ENCODE measurements around the gene TEX30.
"Not testable (repeated sequence)": the region's sequence is repeated elsewhere in the genome, so short reads cannot be mapped to it uniquely, and the experiment has no call there.

TEX30 gene

DNA sequence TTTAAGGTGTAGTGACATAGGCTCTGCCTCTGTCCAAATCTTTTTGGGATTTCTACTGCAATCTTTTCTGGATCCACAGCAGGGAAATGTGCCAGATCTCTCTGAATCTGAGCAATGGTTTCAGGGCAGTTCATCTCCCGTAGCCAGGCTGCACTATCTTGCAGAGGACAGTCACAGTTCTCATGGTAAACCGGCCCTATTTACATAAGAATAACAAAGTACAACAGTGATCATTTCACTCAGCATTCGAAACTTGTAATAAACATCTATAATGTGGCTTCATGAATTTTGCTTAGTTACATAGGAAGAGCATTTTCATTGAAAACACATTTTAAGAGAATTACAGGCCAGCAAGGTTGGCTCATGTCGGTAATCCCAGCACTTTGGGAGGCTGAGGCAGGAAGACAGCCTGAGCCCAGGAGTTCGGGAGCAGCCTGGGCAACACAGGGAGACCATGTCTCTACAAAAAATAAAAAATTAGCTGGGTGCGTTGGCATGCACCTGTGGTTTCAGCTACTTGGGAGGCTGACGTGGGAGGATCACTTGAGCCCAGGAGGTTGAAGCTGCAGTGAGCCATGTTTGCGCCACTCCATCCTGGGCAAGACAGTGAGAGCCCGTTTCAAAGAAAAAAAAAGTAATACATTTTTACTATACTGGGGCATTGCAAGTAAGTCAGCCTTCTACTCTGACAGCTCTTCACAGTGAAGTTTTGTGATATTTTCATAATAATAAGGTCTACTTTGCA, 20.2 kb upstream of the TEX30 start:
- H3K27me3 Mint-ChIP-seq (ENCODE audit: low read depth) = no peaks in the 10 kb centered on the region
- no peak overlapping the region for H3K4me3 Mint-ChIP-seq
- peaks cover 9% of the 10 kb centered on the region for H3K4me1 Mint-ChIP-seq (ENCODE audit: low read depth)
- no peaks in the 10 kb centered on the region for H3K9me3 Mint-ChIP-seq
- peaks cover 30% of the 10 kb centered on the region for H3K36me3 Mint-ChIP-seq (ENCODE audit: low read depth)
- H3K27ac Mint-ChIP-seq = no peak overlapping the region

DNA sequence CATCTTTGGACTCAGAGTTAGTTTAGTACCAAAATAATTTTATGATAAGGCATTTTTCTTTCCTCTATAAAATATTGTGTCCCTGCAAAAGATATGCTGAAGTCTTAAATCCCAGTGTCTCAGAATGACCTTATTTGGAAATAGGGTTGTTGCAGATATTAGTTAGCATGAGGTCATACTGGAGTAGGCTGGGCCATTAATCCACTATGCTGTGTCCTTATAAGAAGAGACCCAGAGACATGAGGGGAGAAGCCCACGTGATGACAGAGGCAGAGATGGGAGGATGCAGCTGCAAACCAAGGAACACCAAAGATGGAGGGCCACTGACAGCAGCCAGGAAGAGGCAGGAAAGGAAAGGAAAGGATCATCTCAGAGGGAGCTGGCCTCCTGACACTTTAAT, 18.8 kb upstream of the TEX30 start:
- Mint-ChIP-seq H3K9me3 (no peaks in the 10 kb centered on the region), H3K27ac (no peak overlapping the region), H3K4me1 (ENCODE audit: low read depth) (peaks cover 6% of the 10 kb centered on the region), H3K36me3 (ENCODE audit: low read depth) (peaks cover 38% of the 10 kb centered on the region), H3K27me3 (ENCODE audit: low read depth) (no peaks in the 10 kb centered on the region), H3K4me3 (no peak overlapping the region)

DNA sequence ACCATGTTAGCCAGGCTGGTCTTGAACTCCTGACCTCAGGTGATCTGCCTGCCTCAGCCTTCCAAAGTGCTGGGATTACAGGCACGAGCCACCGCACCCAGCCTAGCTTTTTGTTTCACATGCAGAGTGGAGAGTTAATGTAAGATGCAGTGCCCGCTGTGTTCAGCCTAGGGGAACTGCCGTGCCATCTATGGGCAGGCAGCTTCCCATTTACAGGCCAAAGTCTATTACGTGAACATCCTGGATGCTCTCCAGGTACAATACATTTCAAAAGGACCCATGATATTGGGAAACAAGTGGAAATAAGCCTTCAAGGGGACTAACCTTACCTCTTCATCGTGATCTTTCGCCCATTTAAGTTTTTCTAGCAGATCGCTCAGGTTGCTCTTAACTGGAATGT, 15.1 kb upstream of the TEX30 start:
- Mint-ChIP-seq H3K27me3 (ENCODE audit: low read depth) (no peaks in the 10 kb centered on the region), H3K4me3 (no peak overlapping the region), H3K4me1 (ENCODE audit: low read depth) (no peaks in the 10 kb centered on the region), H3K9me3 (no peaks in the 10 kb centered on the region), H3K36me3 (ENCODE audit: low read depth) (peaks cover 54% of the 10 kb centered on the region), H3K27ac (no peak overlapping the region)

DNA sequence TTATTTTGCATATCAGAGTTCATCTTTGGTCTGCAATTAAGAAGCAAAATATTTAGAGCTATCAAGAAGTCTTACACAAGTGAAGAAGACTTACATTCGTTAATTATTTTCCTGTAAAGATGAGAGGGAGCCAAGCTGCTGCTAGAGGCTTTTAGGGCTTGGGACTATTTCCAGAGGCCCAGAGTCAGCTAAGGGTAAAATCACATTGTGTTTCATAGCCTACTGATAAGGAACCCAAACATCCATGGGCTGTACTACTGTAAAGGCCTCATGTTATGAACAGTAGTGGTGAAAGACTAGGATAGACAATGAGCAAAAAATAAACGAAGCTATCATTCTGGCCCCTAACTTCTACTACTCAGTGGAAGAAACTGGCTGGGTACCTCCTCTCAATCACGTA, 10.9 kb upstream of the TEX30 start:
- peaks cover 7% of the 10 kb centered on the region for H3K9me3 Mint-ChIP-seq
- H3K4me3 Mint-ChIP-seq = no peak overlapping the region

DNA sequence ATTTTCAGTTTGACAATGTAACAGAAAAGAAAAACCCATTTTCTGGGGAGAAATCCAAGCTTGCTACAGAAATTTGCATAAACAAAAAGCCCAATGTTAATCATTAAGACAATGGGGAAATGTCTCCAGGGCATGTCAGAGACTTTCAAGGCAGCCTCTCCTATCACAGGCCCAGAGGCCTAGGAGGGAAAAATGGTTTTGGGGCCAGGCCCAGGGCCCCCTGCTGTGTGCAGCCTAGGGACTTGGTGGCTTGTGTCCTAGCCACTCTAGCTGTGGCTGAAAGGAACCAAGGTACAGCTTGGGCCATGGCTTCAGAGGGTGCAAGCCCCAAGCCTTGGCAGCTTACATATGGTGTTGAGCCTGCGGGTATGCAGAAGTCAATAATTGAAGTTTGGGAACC, 8.0 kb upstream of the TEX30 start:
- Mint-ChIP-seq H3K4me1 (ENCODE audit: low read depth) (peaks cover 25% of the 10 kb centered on the region), H3K4me3 (no peak overlapping the region), H3K27ac (no peak overlapping the region), H3K9me3 (peaks cover 7% of the 10 kb centered on the region), H3K36me3 (ENCODE audit: low read depth) (peaks cover 38% of the 10 kb centered on the region), H3K27me3 (ENCODE audit: low read depth) (no peaks in the 10 kb centered on the region)

More for the DNA sequence above, 10.9 kb upstream of the TEX30 start:
- Mint-ChIP-seq H3K27ac (no peak overlapping the region), H3K27me3 (ENCODE audit: low read depth) (no peaks in the 10 kb centered on the region), H3K4me1 (ENCODE audit: low read depth) (peaks cover 15% of the 10 kb centered on the region), H3K36me3 (ENCODE audit: low read depth) (peaks cover 55% of the 10 kb centered on the region)

DNA sequence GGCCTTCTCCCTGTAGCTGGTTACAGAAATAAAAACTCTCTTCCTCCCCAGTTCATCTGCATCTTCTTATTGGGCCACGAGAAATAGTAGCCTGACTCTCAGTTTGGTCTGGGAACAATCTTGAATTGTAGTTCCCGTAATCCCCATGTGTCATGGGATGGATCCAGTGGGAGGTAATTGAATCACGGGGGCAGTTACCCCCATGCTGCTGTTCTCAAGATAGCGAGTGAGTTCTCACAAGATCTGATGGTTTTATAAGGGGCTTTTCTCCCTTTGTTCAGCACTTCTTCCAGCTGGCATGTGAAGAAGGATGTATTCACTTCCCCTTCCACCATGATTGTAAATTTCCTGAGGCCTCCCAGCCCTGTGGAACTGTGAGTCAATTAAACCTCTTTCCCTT, 7.1 kb upstream of the TEX30 start:
- Mint-ChIP-seq H3K27ac (peak overlapping the region; percentile 97), H3K4me1 (ENCODE audit: low read depth) (peaks cover 29% of the 10 kb centered on the region), H3K36me3 (ENCODE audit: low read depth) (peaks cover 33% of the 10 kb centered on the region)
- not testable (repeated sequence) for H3K9me3 Mint-ChIP-seq; H3K4me3 Mint-ChIP-seq; H3K27me3 Mint-ChIP-seq (ENCODE audit: low read depth)

DNA sequence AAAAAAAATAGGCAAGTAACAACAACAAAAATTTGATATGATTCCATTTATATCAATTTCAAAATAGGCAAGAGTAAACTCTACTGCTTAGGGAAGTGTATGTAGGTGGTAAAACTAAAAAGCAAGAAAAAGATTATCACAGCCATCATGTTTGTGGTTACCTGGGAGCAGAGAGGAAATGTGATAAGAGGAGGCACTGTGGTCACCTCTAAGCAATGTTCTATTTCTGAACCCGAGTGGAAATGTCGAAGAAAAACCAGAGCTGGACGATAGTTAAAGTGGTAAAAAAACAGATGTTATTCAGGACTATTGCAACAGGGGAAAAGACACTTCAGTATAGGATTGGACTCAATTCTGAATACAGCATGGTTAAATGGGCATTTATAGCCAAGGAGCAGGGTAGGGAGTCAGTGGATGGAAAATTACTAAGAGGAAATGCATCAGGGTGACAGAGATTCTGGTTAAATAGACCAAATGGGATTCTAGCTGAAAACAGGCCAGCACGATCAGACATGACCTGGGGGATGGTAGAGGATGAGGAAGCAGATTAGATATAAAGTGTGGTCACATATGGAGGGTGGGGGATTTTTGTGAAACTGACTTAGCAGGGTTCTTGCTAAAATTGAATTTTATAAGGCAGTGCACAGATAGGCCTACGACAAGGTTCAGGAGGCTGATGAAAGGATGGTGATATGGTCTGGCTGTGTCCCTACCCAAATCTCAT, 6.0 kb upstream of the TEX30 start:
- H3K9me3 Mint-ChIP-seq = peaks cover 7% of the 10 kb centered on the region
- H3K27me3 Mint-ChIP-seq (ENCODE audit: low read depth) = no peaks in the 10 kb centered on the region
- peak overlapping the region; percentile 76 for H3K4me3 Mint-ChIP-seq
- peaks cover 27% of the 10 kb centered on the region for H3K36me3 Mint-ChIP-seq (ENCODE audit: low read depth)
- H3K4me1 Mint-ChIP-seq (ENCODE audit: low read depth) = peaks cover 36% of the 10 kb centered on the region
- peak overlapping the region; percentile 97 for H3K27ac Mint-ChIP-seq

DNA sequence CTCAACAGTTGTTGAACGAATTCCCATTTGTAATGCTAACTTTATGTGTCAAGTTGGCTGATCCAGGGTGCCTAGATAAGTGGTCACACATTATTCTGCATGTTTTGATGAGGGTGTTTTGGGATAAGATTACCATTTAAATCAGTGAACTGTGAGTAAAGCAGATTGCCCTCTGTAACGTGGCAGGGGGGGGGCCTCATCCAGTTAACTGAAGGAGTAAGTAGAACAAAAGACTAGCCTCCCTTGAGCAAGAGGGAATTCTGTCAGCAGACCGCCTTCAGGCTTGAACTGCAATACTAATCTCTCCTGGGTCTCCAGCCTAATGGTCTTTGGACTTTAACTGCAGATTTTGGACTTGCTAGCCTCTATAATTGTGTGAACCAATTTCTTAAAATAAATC, 4.2 kb upstream of the TEX30 start:
- Mint-ChIP-seq H3K4me3 (no peak overlapping the region), H3K36me3 (ENCODE audit: low read depth) (peaks cover 16% of the 10 kb centered on the region), H3K9me3 (peaks cover 7% of the 10 kb centered on the region), H3K27ac (no peak overlapping the region), H3K27me3 (ENCODE audit: low read depth) (no peaks in the 10 kb centered on the region), H3K4me1 (ENCODE audit: low read depth) (peaks cover 43% of the 10 kb centered on the region)

DNA sequence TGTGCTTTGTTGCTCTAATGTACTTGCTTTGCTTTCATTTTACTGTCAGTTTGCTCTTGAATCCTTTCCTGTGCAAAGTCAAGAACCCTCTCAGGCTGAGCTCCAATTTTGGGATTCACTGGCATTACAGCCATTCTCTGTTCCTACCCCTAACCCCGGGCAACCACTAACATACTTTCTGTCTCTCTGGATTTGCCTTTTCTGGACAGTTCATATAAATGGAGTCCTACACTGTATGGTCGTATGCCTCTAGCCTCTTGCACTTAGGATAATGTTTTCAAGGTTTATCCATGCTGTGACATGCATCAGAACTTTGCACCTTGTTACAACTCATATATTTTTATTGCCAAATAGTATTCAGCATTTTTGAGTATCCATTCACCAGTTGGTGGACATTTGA, 2.7 kb upstream of the TEX30 start:
- Mint-ChIP-seq H3K4me1 (ENCODE audit: low read depth) (peaks cover 56% of the 10 kb centered on the region), H3K27me3 (ENCODE audit: low read depth) (no peaks in the 10 kb centered on the region), H3K27ac (no peak overlapping the region), H3K4me3 (no peak overlapping the region), H3K9me3 (peaks cover 6% of the 10 kb centered on the region), H3K36me3 (ENCODE audit: low read depth) (peaks cover 12% of the 10 kb centered on the region)

DNA sequence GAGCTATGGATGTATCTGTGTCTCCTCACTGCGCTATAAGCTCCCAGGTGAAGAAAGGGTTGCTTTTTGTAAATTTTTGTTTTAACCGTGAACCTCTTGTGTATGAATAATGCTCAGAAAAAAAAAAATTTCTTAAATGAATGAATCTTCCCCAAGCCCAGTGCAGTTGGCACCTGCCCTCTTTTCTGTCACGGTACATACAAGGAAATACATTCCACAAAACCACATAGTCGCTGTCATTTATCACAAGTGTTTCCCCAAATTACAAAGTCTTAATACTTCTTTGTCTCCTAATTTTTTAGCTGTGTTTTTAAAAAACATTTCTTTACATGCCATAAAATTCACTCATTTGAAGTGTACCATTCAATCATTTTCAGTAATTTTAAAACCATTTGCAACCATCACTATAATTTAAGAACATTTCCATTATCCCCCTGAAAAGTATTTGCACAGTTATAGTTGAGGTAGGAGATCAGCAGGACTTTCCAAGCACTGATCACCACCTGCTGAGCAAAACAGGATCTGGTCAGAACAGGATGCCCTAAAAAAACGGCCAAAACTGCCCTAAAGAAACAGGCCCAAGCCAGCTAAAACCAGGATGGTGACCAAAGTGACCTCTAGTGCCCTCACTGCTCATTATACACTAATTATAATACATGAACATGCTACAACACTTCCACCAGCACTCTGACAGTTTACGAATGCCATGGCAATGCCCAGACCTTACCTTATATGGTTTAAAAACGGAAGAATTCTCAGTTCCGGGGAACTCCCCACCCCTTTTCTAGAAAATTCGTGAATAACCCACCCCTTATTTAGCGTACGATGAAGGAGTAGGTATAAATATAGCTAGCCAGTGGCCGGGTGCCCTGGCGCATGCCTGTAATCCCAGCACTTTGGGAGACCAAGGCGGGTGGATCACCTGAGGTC, 1.3 kb upstream of the TEX30 start:
- H3K4me1 Mint-ChIP-seq (ENCODE audit: low read depth) = peaks cover 60% of the 10 kb centered on the region

DNA sequence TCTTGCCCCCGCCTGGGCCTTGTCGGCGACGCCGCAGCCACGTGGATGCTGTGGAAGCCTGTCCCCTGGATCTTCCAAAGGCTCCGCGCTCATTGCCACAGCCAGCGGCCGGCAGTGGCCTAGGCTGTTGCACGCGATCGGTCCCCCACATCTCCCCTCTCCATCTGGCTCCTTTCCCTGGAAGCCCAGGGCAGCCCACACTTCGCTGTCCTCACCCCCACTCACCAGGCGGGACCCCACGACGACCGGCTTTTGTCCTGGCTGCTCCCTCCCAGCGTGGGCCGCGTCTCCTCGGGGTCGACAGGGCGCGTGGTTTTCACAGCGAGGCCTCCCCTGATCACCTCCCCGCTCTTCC, 605 bp upstream of the TEX30 start:
- Mint-ChIP-seq H3K9me3 (no peaks in the 10 kb centered on the region), H3K27ac (peak overlapping the region; percentile 96), H3K4me3 (peak overlapping the region; percentile 93), H3K4me1 (ENCODE audit: low read depth) (peaks cover 57% of the 10 kb centered on the region), H3K27me3 (ENCODE audit: low read depth) (no peaks in the 10 kb centered on the region), H3K36me3 (ENCODE audit: low read depth) (peaks cover 6% of the 10 kb centered on the region)

More for the DNA sequence above, 1.3 kb upstream of the TEX30 start:
- H3K4me3 Mint-ChIP-seq = peak overlapping the region; percentile 93
- H3K36me3 Mint-ChIP-seq (ENCODE audit: low read depth) = peaks cover 6% of the 10 kb centered on the region
- no peaks in the 10 kb centered on the region for H3K9me3 Mint-ChIP-seq
- peak overlapping the region; percentile 96 for H3K27ac Mint-ChIP-seq
- no peaks in the 10 kb centered on the region for H3K27me3 Mint-ChIP-seq (ENCODE audit: low read depth)

DNA sequence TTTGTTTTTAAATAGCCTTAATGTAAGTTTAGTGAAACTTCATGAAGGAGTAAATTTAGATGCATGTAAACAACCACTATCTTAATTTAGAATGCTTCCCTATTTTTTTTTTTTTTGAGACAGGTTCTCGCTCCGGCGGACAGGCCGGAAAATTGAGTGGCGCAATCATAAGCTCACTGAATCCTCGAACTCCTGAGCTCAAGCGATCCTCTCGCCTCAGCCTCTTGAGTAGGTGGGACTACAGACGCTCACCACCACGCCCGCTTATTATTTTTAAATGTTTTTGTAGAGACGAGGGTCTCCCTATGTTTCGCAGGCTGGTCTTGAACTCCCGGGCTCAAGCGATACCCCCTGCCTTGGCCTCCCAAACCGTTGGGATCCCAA, 1.6 kb downstream of the TEX30 start:
- H3K36me3 Mint-ChIP-seq (ENCODE audit: low read depth) = peaks cover 12% of the 10 kb centered on the region
- H3K27ac Mint-ChIP-seq = no peak overlapping the region
- H3K4me3 Mint-ChIP-seq = peak overlapping the region; percentile 92
- peaks cover 52% of the 10 kb centered on the region for H3K4me1 Mint-ChIP-seq (ENCODE audit: low read depth)
- no peaks in the 10 kb centered on the region for H3K9me3 Mint-ChIP-seq
- no peaks in the 10 kb centered on the region for H3K27me3 Mint-ChIP-seq (ENCODE audit: low read depth)

DNA sequence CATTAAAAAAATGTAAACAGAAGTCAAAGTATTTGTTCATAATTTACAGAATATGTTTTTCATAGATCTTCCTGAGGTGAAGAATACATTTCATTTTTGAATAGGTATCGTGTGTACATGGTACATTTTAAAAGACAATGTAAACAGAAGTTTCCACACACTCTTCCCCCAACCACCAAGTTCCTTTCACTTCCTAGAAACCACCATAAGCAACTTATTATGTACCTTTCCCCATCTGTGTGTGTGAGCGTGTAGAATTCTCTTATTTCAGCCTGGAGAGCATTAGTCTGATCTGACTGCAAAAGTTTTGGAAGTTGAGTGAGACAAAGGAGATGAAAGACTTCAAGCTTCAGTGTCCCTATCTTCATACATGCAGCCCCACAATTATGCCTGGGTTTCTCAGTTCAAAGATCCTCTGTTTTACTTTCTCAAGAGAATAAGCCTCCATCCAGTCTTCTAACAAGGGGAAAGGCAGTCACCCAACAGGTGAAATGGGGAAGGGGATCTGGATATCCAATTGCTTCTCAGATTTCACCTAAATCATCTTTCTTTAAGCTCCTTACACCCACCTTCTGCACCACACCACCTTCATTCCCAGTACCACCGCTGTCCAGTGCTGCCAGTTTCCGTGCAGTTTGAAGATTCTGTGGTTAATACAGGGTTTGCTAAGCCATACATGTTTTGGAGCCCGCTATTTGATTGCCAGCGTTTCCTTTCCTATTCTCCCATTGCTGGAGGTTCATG, 2.1 kb downstream of the TEX30 start:
- Mint-ChIP-seq H3K4me1 (ENCODE audit: low read depth) (peaks cover 51% of the 10 kb centered on the region), H3K9me3 (no peaks in the 10 kb centered on the region), H3K27ac (peak overlapping the region; percentile 68), H3K36me3 (ENCODE audit: low read depth) (peaks cover 17% of the 10 kb centered on the region), H3K27me3 (ENCODE audit: low read depth) (no peaks in the 10 kb centered on the region), H3K4me3 (peak overlapping the region; percentile 92)

DNA sequence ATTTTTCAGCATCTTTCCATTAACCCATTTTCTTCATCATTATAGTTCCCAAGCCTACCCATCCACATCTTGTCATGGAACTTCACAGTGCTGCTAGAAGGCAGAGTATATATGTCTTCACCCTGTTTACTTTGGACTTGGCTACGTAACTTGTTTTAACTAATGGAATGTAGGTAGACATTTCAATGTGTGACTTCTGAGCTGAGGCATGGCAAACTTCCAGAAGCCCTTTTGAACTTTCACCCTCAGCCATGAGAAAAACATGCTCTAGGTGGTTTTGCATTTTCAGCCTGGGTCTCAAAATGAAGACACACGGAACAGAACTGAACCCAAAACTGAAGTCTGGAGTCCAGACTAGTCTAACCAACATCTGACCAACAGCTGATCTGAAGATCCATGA, 3.2 kb downstream of the TEX30 start:
- Mint-ChIP-seq H3K27ac (no peak overlapping the region), H3K36me3 (ENCODE audit: low read depth) (peaks cover 19% of the 10 kb centered on the region), H3K9me3 (no peaks in the 10 kb centered on the region), H3K4me3 (no peak overlapping the region), H3K27me3 (ENCODE audit: low read depth) (no peaks in the 10 kb centered on the region), H3K4me1 (ENCODE audit: low read depth) (peaks cover 47% of the 10 kb centered on the region)
